Lower leg skin (tissue), 4 donors: ENCODE measurements around the gene NOTCH4. TPM values are rescaled to one million over a fixed set of nuclear protein-coding genes. Genes with fewer than 3 reads are reported as not detected.

ENCODE experiments used
- DNase-seq, 2 donors: peaks; one replicate each; pipeline ENCODE4 v3.0.0-alpha.2; 2019; ENCODE audit warnings: low spot score in 2 of 2
- H3K4me3 ChIP-seq: fragments of 200-600 bp; sonication (generic); 2 replicates; pipeline ENCODE4 v1.5.1; 2017; ENCODE audit warnings: mild to moderate bottlenecking, low read depth; ENCODE audit not compliant: poor library complexity, severe bottlenecking
- CTCF ChIP-seq, 3 donors: fragments of 450-650 bp; IDR thresholded peaks; one replicate each; pipeline ENCODE4 v1.5.1; 2016; ENCODE audit warnings: antibody characterized with exemption in 3 of 3, mild to moderate bottlenecking in 3 of 3, moderate library complexity in 2 of 3
- POLR2A ChIP-seq, 2 donors: fragments of 450-650 bp; IDR thresholded peaks; one replicate each; pipeline ENCODE4 v1.6.1; 2016 to 2017; ENCODE audit warnings: antibody characterized with exemption in 2 of 2, mild to moderate bottlenecking in 1 of 2, moderate library complexity in 1 of 2
- WGBS, 2 donors: methylation state at CpG; one replicate each; pipeline ENCODE4 v1.1.5; 2018; 5-methylcytosine and 5-hydroxymethylcytosine counted together
- intact Hi-C: fragments of 100-400 bp; cut with DNase I; formaldehyde crosslinking; loops from one replicate; pipeline ENCODE4 v1.15.0; 2023; ENCODE audit warnings: low total_unique reads
- total RNA-seq, 4 donors: library from RNA; depleted of rRNA; stranded (reverse); fragments of >200 nt; gene quantifications; one replicate each; pipeline ENCODE4 v1.1.0, GENCODE V29; 2016

NOTCH4 gene
- total RNA-seq, 4 donors from 2014 or later: 6.3 to 10.4 (median 7.8) TPM

- TF ChIP-seq CTCF (IDR thresholded peaks at IDR 0.05) (no peak), POLR2A (IDR thresholded peaks at IDR 0.05) (no peak)
- WGBS, 2 donors: 78 to 82% methylated on average over 10 of the region's 10 CpGs
- intact Hi-C loops: no loop called here
- DNase-seq: no peak
- no peak overlapping the region for H3K4me3 ChIP-seq
Observed at GRCh38 chr6:32182555-32182981, 41.3 kb downstream of the NOTCH4 start.

GRCh38 chr6:32181915-32182529 lies 41.8 kb downstream of the NOTCH4 start:
- no peak for DNase-seq
- WGBS, 2 donors: 51 to 65% methylated on average over 10 of the region's 10 CpGs
- H3K4me3 ChIP-seq: no peak overlapping the region
- intact Hi-C loops: no loop called here
- TF ChIP-seq POLR2A (IDR thresholded peaks at IDR 0.05) (no peak), CTCF (IDR thresholded peaks at IDR 0.05) (no peak)

GRCh38 chr6:32181148-32181702 lies 42.6 kb downstream of the NOTCH4 start:
- TF ChIP-seq POLR2A (IDR thresholded peaks at IDR 0.05) (no peak), CTCF (IDR thresholded peaks at IDR 0.05) (no peak)
- DNase-seq: no peak
- intact Hi-C loops: no loop called here
- 89 to 92% methylated on average over 15 of the region's 15 CpGs for WGBS, 2 donors
- no peak overlapping the region for H3K4me3 ChIP-seq

DNA sequence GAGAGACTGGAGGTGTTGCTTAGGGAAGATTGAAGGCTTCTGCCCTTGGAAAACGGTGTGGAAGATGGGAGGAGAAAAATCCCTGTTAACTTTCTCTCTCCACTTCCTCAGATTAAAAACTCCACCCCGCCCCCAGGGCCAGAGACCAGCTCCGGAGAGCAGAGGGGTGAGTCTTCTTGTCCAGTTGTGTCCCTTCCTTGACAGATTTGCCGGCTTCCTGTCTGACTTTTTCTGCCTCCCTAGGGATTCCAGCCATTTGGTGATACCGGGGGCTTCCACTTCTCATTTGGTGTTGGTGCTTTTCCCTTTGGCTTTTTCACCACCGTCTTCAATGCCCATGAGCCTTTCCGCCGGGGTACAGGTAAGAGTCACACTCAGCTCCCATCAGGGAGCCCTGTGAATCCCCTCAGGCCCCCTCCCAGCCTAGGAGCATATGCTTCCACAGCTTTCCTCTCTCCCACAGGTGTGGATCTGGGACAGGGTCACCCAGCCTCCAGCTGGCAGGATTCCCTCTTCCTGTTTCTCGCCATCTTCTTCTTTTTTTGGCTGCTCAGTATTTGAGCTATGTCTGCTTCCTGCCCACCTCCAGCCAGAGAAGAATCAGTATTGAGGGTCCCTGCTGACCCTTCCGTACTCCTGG lies 44.0 kb downstream of the NOTCH4 start:
- no peak for DNase-seq
- no peak for TF ChIP-seq POLR2A (IDR thresholded peaks at IDR 0.05)
- TF ChIP-seq CTCF (IDR thresholded peaks at IDR 0.05): no peak
- 67 to 72% methylated on average over 10 of the region's 10 CpGs for WGBS, 2 donors
- no peak overlapping the region for H3K4me3 ChIP-seq
- intact Hi-C loops: no loop called here

DNA sequence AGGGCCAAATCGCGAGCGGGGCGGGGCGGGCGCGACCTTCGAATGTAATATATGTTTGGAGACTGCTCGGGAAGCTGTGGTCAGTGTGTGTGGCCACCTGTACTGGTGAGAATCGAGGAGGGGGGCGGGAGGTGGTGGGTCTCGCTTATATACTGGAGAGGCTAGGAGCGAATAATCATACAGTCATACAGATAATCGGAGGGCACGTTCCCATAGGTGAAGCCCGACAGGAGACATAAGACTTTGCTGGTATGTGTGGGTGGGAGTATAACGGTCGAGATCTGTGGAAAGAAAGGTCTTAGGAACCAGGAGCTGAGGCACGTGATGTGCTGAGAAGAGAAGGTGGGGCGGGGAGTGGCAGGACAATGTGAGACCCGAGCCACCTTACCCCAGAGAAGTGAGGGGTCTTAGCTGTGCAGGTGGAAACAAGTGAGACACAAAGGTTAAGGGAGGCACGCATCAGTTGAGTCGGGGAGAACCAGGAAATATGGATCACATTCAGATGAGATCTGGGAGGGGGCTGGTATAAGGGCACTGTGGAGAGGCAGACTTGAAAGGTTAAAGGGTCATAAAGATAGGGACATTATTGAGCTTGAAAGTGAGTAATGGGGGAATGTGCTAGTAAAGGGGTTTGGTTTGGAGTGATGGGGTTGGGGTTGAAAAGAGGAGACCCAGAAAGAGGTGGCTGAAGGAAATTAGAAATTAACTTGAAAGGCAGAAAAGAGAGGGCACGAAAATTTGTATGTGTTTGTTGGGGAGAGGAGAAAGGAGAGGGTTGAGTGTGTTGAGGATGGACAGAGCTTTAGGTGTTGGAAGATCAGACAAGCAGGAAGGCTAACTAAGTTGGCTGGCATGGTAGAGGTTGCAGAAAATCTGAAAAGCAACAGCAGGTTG lies 45.1 kb downstream of the NOTCH4 start:
- H3K4me3 ChIP-seq: peak overlapping the region; percentile 50
- peak in 1 of 2 donors; percentile 94 for DNase-seq
- 3 to 4% methylated on average over 24 of the region's 24 CpGs for WGBS, 2 donors
- intact Hi-C loops: no loop called here
- no peak for TF ChIP-seq POLR2A (IDR thresholded peaks at IDR 0.05)
- no peak for TF ChIP-seq CTCF (IDR thresholded peaks at IDR 0.05)
